ENCODE data around the gene IMPACT. TPM values are rescaled to one million over a fixed set of nuclear protein-coding genes. Genes with fewer than 3 reads are reported as not detected.

Gene IMPACT
- total RNA-seq, 4 donors from 2014 or later, result 17.6 to 32.7 (median 21.9) TPM

- no peak for TF ChIP-seq POLR2A (IDR thresholded peaks at IDR 0.05)
- TF ChIP-seq EP300 (IDR thresholded peaks at IDR 0.05), result no peak
- TF ChIP-seq CTCF (IDR thresholded peaks at IDR 0.05), result no peak
- no peak for TF ChIP-seq POLR2AphosphoS5 (IDR thresholded peaks at IDR 0.05)
- 81 to 85% methylated on average over 3 to 4 of the region's 4 CpGs for WGBS, 2 donors (ENCODE audit: low coverage in 1 of 2)
- ATAC-seq, result no peak
- Histone ChIP-seq H3K27ac (no peak overlapping the region), H3K4me1 (no peaks in the 10 kb centered on the region), H3K4me3 (no peak overlapping the region), H3K27me3 (no peaks in the 10 kb centered on the region), H3K36me3 (peaks cover 0 to 4% of the 10 kb centered on the region in 2 donors), H3K9me3 (no peaks in the 10 kb centered on the region)
Observed at GRCh38 chr18:24459772-24460171, 33.3 kb downstream of the IMPACT start.

DNA sequence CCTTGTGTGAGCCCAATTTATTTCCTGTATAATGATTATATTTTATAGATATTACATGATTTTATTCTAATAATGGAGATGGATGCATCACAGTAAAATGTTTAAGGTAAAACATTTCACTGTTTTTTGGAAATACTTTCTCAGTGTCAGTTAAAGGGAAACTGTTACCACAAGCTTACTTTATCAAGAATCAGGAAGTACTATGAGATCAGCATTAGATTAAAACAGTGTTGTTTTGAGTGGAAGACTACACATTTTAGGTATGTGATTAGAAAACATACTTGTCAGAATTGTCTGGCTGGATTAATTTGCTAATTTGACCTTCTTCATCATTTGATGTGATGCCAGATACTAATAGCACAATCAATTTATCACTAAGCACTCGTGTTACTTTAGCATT, 33.9 kb downstream of the IMPACT start, which contains the start of gene HRH4:
HRH4 (plus strand) TSS at position 250 of the 400 bp plus-strand sequence; CDS start at position 342, 92 bp downstream.
- H3K9me3 ChIP-seq, result no peaks in the 10 kb centered on the region
- ATAC-seq, result no peak
- WGBS, 2 donors (ENCODE audit: low coverage in 1 of 2), result 59 to 62% methylated on average over 1 of the region's 1 CpG
- no peak within 1 kb of the TSS for H3K4me3 ChIP-seq
- TF ChIP-seq EP300 (IDR thresholded peaks at IDR 0.05), result no peak
- no peaks in the 10 kb centered on the region for H3K27me3 ChIP-seq
- no peak within 1 kb of the TSS for H3K27ac ChIP-seq
- H3K4me1 ChIP-seq, result no peaks in the 10 kb centered on the region
- no peaks in the 10 kb centered on the region for H3K36me3 ChIP-seq

- 84 to 86% methylated on average over 8 of the region's 8 CpGs for WGBS, 2 donors (ENCODE audit: low coverage in 1 of 2)
- no peak for ATAC-seq
Observed at GRCh38 chr18:24461996-24462395, 35.5 kb downstream of the IMPACT start.

GRCh38 chr18:24462838-24463775, 36.6 kb downstream of the IMPACT start:
- 50 to 69% methylated on average over 1 to 5 of the region's 5 CpGs for WGBS, 2 donors (ENCODE audit: low coverage in 1 of 2)
- no peak for TF ChIP-seq EP300 (IDR thresholded peaks at IDR 0.05)
- no peak for TF ChIP-seq POLR2A (IDR thresholded peaks at IDR 0.05)
- no peak for TF ChIP-seq CTCF (IDR thresholded peaks at IDR 0.05)
- TF ChIP-seq POLR2AphosphoS5 (IDR thresholded peaks at IDR 0.05), result no peak
- Histone ChIP-seq H3K36me3 (no peaks in the 10 kb centered on the region), H3K9me3 (no peaks in the 10 kb centered on the region), H3K27me3 (no peaks in the 10 kb centered on the region), H3K27ac (no peak overlapping the region), H3K4me3 (no peak overlapping the region), H3K4me1 (no peaks in the 10 kb centered on the region)
- no peak for ATAC-seq

More at GRCh38 chr18:24461996-24462395, 35.5 kb downstream of the IMPACT start:
- H3K9me3 ChIP-seq, result no peaks in the 10 kb centered on the region
- no peaks in the 10 kb centered on the region for H3K27me3 ChIP-seq
- TF ChIP-seq EP300 (IDR thresholded peaks at IDR 0.05) (no peak), POLR2A (IDR thresholded peaks at IDR 0.05) (no peak), CTCF (IDR thresholded peaks at IDR 0.05) (no peak), POLR2AphosphoS5 (IDR thresholded peaks at IDR 0.05) (no peak)
- no peaks in the 10 kb centered on the region for H3K4me1 ChIP-seq
- H3K4me3 ChIP-seq, result no peak overlapping the region
- no peaks in the 10 kb centered on the region for H3K36me3 ChIP-seq
- no peak overlapping the region for H3K27ac ChIP-seq

DNA sequence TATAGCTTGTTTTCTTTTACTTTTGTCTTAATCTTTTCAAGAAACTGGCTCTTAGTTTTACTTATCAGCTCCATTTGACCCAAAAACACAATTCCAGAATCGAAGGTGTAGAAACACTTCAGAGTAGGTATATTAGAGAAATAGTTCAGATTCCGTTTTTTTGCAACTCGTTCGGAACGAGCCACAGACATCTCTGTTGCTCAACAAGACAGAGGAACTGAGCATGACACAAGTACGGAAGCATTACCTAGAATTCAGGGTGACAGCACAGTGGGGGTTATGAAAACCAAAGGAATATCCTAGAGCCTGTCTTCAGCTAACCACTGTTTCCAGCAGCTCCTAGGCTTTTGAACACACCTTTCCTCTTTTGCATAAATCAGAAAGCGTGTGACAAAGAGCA, 39.0 kb downstream of the IMPACT start:
- 80 to 86% methylated on average over 7 of the region's 7 CpGs for WGBS, 2 donors (ENCODE audit: low coverage in 1 of 2)
- ATAC-seq, result no peak
- H3K4me3 ChIP-seq, result no peak overlapping the region
- no peak for TF ChIP-seq EP300 (IDR thresholded peaks at IDR 0.05)
- TF ChIP-seq POLR2AphosphoS5 (IDR thresholded peaks at IDR 0.05), result no peak
- no peak for TF ChIP-seq POLR2A (IDR thresholded peaks at IDR 0.05)
- TF ChIP-seq CTCF (IDR thresholded peaks at IDR 0.05), result no peak
- no peaks in the 10 kb centered on the region for H3K27me3 ChIP-seq
- no peaks in the 10 kb centered on the region for H3K9me3 ChIP-seq
- H3K36me3 ChIP-seq, result no peaks in the 10 kb centered on the region
- H3K27ac ChIP-seq, result no peak overlapping the region
- H3K4me1 ChIP-seq, result no peaks in the 10 kb centered on the region
